GM10847 (cell line): ENCODE measurements around the gene PTPRE.

Experiments used
- POLR2A ChIP-seq: IDR thresholded peaks from 2 replicates; pipeline ENCODE4 v1.6.1; 2011; ENCODE audit not compliant: insufficient read length; ENCODE audit errors: extremely low read depth

The PTPRE gene

DNA sequence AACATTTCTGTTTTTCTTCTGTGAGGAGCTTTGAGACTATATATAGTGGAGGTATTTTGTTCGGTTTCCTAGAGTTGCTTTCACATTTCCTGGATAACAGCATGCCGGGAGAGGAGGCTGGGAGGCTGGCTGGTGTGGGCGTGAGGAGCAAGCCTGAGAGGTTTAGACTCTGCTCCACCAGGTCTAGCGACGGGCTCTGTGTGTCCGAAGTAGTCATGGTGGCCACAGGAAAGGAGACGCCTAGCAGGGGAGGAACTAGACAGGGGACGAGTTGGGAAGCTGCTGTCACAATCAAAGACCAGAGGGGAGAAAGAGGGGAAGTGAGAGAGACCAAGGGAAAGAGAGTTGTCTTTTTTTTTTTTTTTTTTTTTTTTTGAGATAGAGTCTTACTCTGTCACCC lies 19.6 kb downstream of the PTPRE start:
- no peak for TF ChIP-seq POLR2A

- TF ChIP-seq POLR2A: no peak
These were observed 21.3 kb downstream of the PTPRE start for GRCh38 chr10:127928021-127928806.

GRCh38 chr10:127932521-127933270 lies 25.8 kb downstream of the PTPRE start:
- no peak for TF ChIP-seq POLR2A

GRCh38 chr10:127933271-127933670 lies 26.4 kb downstream of the PTPRE start:
- TF ChIP-seq POLR2A: no peak

GRCh38 chr10:127934383-127934782 lies 27.5 kb downstream of the PTPRE start:
- no peak for TF ChIP-seq POLR2A

DNA sequence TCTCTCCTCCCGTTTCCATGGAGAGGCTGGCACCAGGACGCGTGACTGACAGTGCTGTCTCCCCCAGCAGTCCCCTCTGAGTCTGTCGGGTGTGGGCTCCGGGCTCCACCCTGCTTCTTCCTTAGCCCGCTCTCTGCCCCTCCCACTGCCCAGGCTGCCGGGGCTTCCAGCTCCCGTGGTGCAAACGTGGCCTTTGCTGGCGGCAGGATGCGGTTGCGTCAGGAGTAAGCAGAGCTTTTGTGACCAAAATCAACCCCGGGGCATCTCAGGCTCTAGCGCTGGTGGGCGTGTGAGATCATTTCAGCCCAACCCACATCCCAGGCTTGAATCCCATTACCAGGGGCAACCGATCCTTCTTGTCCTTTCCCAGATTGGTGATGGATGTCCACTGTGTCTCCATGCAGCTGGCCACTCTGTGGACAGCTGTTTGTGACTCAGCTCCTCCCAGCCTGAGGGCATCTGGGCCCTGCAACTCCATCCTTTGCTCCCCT lies 28.2 kb downstream of the PTPRE start:
- no peak for TF ChIP-seq POLR2A

GRCh38 chr10:127937069-127937468 lies 30.2 kb downstream of the PTPRE start:
- no peak for TF ChIP-seq POLR2A

DNA sequence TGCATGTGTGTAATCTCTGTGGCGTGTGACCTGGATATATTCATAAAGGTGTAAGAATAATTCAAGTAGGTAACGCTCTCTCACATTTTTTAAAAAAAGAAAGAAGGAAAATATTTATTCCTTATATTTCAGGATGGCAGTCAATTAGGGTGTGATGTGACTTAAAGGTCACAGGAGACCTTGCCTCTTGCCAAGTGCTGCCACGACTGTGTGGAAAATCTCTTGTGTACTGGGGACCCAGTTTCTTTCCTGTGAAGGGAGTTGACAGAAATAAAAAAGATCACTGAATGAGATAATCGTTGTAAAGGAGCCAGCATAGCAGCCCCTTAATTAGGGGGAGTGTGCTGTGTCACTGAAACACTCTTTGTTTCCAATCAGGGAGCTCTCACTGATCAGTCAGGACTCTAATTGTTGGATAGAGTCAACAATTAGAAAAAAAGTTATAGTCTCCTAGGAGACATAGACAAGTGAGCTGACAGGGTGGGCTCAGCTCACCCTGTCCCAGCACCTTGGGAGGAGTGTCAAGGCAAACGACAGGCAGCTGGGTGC lies 31.1 kb downstream of the PTPRE start:
- TF ChIP-seq POLR2A: no peak

DNA sequence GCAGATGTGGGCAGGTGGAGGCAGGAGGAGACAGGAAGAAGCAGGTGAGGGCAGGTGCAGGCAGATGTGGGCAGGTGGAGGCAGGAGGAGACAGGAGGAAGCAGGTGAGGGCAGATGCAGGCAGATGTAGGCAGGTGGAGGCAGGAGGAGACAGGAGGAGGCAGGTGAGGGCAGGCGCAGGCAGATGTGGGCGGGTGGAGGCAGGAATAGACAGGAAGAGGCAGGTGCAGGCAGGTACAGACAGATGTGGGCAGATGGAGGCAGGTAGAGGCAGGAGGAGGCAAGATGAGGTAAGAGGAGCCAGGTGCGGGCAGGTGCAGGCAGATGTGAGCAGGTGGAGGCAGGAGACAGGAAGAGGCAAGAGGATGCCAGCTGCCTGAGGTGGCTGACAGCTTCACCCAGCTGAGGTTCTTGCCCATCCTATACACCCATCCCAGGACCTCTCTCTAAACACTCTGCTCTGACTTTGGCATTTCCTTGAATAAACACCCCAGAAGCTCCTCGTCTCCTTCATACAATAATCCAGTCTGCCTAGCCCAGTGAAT lies 33.0 kb downstream of the PTPRE start:
- TF ChIP-seq POLR2A: no peak

GRCh38 chr10:127940866-127941640 lies 34.1 kb downstream of the PTPRE start:
- no peak for TF ChIP-seq POLR2A

GRCh38 chr10:127942811-127943210 lies 35.9 kb downstream of the PTPRE start:
- no peak for TF ChIP-seq POLR2A

DNA sequence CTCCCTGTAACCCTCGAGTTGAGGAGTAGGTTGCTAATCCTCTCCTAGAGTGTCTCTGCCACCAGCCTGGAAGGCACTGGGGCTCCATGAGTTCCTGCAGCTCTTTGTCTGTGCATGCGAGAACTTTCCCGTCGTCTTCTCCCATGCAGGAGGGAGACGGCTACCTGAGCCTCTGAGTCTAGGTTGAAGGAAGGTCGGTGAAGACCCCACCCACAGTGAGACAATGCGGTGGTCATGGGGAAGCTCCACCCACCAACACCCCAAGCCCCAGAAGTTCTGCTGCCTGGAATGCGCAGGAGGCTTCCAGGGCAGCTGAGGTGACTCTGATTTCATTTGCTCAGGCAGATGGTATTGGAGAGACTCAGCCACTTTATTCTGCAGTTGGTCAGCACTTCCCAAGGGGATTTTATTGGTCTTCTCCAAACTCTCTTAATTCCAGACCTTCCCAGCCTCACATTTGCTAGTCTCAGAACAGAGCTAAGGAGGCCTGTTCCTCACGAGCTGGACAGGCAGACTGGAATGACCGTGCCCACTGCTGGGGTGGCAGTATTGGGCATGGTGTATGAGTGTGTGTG lies 36.5 kb downstream of the PTPRE start:
- no peak for TF ChIP-seq POLR2A

DNA sequence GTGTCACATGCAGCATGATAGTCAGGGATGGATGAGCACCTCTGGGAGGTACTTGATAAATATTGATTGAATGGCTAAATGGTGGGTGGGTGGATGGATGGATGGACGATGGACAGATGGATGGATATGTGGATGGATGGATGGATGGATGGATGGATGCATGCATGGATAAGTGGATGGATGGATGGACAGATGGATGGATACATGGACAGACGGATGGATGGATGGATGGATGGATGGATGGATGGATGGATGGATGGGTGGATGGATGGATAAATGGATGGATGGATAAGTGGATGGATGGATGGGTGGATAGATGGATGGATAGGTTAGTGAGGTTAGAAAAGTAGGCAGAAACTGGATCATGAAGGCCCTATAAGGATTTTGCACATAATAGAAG lies 37.4 kb downstream of the PTPRE start:
- TF ChIP-seq POLR2A: no peak

GRCh38 chr10:127945341-127945758 lies 38.4 kb downstream of the PTPRE start:
- no peak for TF ChIP-seq POLR2A
